Hindlimb muscle (tissue), 1 donor: ENCODE data around the gene CELSR3. TPM values are rescaled to one million over a fixed set of nuclear protein-coding genes. Genes with fewer than 3 reads are reported as not detected.

Source experiments
- DNase-seq: peaks from one replicate; pipeline ENCODE4 v3.0.0-alpha.2; 2013
- polyA plus RNA-seq: library from polyadenylated mRNA; unstranded; fragments of 120-200 nt; gene quantifications from one replicate; pipeline ENCODE4 v1.2.1, GENCODE V29; 2013; ENCODE audit not compliant: insufficient read length

Gene CELSR3
- polyA plus RNA-seq, 1 donor, result 0.36 TPM

DNA sequence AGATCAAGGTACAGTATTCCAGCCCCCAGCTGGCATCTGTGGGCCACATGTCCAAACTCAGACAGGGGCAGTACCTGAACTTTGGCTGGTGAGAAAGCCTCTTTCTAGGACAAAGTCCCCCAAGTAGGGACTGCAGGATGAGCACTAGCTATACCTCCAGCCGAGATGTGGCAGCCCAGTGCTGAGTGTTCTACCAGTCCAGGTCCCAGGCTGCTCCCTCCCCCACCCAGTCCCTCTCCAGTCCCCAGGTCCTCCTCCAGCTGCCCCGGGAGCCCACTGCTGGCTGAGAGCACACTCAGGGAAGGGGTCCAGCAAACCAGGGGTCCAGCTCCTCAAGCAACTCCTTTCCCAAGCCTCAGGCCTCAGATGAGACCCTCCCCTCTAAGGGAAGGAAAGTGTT, 28.9 kb downstream of the CELSR3 start:
- no peak for DNase-seq

DNA sequence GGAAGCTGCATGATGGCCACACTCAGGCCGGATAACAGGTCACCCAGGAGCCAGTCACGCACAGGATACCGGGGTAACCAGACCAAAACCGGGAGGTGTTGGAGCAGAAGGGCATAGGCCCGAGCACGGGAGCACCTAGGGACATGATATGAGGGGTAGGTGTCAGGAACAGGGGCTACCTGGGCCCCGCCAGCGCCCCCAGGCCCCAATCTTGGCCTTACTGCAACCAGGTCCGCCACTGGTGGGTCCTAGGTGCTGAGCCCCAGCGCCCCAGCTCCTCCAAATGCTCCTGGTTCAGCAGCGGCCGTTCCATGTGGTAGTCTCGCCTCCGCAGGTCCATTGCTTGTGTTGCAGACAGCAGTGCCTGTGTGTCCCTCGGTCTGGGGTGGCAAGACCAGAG, 29.4 kb downstream of the CELSR3 start:
- no peak for DNase-seq

GRCh38 chr3:48631516-48632448, 30.9 kb downstream of the CELSR3 start:
- no peak for DNase-seq

GRCh38 chr3:48630833-48631232, 31.9 kb downstream of the CELSR3 start:
- DNase-seq, result no peak

DNA sequence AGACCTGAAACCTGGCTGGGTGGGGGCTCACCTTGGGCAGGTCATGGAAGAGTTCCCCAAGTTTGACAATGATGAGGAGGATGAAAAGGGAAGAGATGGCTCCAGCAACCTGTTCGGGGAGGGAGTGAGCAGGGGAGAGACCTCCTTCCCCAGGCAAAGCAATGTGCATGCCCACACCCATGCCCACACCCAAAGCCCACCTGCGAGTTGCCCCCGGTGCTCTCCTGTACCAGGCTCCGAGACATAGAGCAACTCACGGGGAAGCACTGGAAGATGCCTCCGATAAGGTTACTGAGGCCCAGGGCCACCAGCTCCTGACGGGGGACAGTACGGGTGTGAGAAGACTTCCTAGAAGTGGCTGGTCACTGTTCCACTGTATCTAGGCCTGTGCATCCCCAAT, 32.3 kb downstream of the CELSR3 start:
- DNase-seq, result no peak

- DNase-seq, result no peak
Measured at GRCh38 chr3:48629894-48630293, 32.8 kb downstream of the CELSR3 start.

GRCh38 chr3:48628277-48629017, 34.2 kb downstream of the CELSR3 start:
- DNase-seq, result no peak

- DNase-seq, result no peak
Measured at GRCh38 chr3:48625600-48625999, 37.1 kb downstream of the CELSR3 start.

- DNase-seq, result no peak
Measured at GRCh38 chr3:48624767-48625166, 37.9 kb downstream of the CELSR3 start.

DNA sequence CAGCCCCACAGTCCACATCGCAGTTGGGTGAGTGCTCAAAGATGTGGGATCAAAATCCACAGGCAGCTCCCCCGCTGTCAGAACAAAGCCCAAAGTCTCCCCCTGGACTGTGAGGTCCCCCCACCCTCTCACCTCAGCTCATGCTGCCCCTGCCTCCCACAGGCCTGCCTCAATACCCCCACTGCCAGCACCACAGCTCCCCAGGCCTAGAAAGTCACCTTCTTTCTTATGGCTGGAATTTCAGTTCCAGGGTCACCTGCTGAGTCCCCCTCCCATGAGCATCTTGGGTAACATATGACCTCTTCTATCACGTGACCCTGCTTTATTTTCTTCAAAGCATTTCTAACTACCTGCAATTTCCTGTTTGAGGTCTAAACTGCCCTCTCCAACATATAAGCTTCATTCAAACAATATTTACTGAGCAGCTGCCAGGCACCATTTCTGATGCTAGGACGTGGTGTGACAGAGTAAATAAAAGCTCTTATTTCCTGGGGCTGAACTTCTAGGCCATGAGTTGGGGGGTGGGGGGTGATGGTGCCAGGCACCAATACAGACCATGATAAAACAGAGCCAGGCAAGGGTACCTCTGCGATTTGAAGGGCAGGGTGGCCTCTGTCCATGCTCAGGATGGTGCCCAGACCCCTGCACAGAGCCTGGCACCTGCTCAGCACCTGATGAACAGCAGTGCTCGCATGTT, 38.7 kb downstream of the CELSR3 start:
- DNase-seq, result no peak

- no peak for DNase-seq
Measured at GRCh38 chr3:48621461-48621869, 41.2 kb downstream of the CELSR3 start, which contains the start of gene TMEM89. TMEM89 (minus strand) TSS chr3:48621769; CDS start chr3:48621756, 13 bp downstream.

- no peak for DNase-seq
Measured at GRCh38 chr3:48619541-48620524, 42.9 kb downstream of the CELSR3 start.

DNA sequence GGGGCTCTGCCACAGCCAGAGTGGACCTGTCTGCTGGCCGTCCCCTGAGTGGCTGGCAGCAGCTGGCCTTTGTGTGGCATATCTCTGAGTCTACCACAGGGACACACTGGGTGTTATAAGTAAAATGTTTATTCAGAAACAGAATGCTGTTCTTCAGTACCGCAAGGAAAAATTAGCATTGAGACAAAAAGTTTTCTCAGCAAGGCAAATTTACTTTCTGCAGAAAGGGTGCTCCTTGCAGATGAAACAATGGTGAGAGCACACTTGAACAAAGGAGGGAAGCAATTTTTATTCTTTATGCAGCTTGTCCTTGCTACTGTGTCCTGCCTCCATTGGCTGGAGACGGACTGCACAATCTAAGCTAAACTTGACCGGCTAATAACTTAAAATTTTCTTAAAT, 45.1 kb downstream of the CELSR3 start:
- DNase-seq, result no peak

DNA sequence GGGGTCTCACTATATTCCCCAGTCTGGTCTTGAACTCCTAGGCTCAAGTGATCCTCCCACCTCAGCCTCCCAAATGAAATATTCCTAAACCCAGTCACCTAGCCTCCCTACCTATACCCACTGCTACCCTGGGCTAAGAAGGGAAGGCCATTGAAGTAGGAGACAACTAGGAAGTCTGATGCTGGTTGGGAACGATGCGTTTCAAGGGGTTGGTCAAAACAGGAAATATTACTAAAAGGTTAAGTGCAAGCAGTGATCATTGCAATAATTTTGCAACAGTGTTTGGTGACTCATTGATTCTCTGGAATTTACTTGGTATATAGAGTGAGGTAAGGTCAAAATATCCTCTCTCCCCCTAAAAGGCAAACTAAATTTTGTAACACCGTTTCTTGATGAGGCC, 48.6 kb downstream of the CELSR3 start:
- no peak for DNase-seq

DNA sequence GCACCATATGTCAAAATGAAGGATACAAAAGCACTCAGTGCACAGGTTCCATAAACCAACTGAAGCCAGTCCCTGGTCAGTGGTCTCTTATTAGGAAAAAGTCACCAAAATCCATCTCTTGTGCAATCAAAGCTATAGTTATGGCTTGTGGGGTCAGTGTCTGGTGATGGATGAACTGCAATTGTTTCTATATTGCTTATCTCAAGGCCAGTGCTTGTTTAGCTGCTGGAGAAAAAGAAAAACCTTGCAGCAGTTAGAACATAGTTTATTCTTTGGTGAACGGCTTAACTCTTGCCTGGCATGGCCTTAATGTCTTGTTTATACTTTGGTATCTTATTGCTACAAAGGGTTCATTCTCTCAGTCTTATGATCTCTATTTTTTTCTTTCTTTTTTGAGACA, 50.4 kb downstream of the CELSR3 start:
- DNase-seq, result no peak

GRCh38 chr3:48609088-48610005, 53.3 kb downstream of the CELSR3 start, which contains the start of gene UQCRC1:
UQCRC1 (minus strand) TSS chr3:48609646; CDS start chr3:48609620, 26 bp downstream.
- DNase-seq, result peak; percentile 95

GRCh38 chr3:48607519-48607918, 55.2 kb downstream of the CELSR3 start:
- no peak for DNase-seq

- no peak for DNase-seq
Measured at GRCh38 chr3:48601622-48601994, 61.1 kb downstream of the CELSR3 start.

DNA sequence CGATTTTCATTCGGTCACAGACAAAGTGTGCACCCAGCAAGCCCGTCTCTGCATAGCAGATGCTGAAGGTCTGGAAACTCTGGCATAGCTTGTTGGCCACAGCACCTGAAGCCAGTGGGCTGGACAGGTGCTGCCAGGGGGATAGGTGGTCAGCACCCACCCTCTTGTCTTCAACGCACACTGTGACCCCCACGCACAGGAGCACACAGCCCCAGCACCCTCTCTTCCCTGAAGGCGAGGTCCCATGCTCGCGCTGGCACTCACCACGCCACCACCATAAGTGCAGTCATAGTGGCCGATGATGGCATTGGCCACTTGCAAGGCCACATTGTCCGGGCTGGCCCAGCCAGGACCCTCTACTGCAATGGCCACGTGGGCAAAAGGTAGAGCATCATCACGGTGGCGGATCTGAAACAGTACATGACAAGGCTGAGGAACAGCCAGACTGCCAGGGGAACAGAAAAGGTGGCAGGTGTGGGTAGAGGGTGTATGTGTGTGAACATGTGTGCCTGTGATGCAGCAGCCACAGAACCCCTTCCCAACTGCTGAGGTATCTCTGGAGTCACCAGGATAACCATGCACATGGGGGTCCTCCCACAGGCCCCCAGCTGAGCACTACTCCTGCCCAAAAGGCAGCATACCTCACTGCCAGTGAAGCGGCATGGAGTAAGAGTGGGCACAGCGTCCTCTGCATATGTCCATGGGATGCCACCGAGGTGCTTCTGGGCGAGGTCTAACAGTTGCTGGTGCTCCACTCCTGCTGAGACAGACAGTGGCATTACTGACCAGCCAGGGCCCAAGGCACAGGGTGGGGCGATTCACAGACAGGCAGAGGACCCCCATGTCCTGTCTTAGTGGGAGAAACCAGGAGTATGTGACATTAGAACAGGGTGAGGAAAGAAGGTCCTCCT, 61.7 kb downstream of the CELSR3 start:
- no peak for DNase-seq
